HG03565 (cell line): ENCODE data around the gene EVL.

Experiments
- ATAC-seq: cut with Tn5 transposase; IDR thresholded peaks from one replicate; pipeline ENCODE4 v1.9.1; 2021; ENCODE audit warnings: mild to moderate bottlenecking, moderate library complexity; ENCODE audit not compliant: unreplicated experiment

The EVL gene

DNA sequence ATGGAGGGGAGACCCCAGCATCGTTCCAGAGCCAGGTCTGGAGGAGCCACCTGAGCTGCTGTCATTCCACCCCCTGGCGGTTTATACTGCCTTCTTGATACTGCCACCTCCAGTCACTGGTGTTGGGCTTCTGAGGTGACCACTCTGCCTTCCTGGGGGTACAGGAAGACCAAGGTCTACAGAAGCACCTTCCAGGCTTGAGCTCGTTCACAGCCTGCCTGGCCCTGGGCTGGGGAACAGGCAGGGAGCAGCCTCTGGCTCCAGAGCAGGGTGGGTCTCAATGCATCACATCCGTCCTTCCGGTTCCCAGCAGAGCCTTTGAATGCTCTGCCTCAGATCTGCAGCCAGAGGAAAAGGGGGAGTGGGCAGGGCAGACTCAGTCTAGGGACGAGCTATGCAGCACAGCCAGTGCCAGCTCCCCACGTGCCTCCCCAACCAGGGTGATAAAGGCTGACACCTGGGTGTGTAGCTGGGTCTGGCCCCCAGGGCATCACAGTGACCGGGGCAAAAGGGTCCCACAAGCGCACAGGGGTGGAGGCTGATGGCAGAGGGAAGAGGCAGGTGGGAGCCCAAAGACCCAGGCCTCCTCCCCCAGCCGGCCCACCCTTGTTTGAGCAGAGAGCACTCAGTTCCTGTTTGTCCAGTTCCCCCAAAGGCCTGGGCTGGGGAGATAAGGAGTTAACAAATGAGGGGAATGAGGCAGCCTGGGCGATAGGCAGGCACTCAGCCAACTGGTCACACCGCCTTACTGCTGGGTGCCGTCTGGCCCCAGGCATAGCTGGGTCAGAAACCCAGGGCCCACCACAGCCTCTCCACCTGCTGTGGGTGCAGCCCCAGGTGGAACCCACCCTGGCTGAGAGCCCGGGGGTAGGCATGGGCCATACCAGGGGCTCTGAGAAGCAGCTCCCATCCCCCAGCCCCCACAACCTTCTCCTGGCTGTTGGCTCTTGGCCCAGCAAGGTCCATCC, 77.1 kb downstream of the EVL start:
- no peak for ATAC-seq

DNA sequence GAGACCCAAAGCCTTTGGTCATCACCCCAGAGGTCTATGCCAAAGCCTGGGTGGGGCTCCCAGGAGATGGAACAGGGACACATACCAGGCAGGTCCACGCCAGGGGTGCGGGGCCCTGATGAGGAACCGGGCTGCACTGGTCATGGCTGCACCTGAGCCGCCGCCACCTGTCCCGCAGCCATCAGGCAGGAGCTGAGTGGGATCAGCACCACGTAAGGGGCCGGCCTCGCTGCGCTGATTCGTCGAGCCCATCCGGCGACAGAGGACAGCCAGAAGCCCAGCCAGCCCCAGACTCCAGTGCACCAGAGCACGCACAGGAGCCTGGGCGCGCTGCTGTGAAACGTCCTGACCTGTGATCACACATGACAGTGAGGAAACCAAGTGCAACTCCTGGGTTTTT, 78.3 kb downstream of the EVL start:
- ATAC-seq = no peak

DNA sequence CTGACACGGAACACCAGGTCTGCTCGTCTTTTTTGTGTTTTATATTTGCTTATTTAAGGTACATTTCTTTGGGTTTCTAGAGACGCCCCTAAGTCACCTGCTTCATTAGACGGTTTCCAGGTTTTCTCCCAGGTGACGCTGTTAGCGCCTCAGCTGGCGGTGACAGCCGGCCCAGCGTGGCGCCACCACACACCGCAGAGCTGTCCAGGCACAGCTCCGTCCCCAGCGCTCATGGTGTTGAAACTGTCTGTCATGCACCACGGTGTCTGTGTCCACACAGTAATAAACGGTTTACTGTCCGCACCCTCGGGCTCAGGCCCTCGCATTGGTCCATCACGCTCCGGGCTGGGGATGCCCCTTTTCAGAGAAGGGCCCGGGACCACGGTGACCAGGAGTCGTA, 78.7 kb downstream of the EVL start:
- ATAC-seq = no peak

- no peak for ATAC-seq
Measured at GRCh38 chr14:100144645-100144995, 79.4 kb downstream of the EVL start.

- ATAC-seq = no peak
Measured at GRCh38 chr14:100144996-100145646, 79.9 kb downstream of the EVL start.

DNA sequence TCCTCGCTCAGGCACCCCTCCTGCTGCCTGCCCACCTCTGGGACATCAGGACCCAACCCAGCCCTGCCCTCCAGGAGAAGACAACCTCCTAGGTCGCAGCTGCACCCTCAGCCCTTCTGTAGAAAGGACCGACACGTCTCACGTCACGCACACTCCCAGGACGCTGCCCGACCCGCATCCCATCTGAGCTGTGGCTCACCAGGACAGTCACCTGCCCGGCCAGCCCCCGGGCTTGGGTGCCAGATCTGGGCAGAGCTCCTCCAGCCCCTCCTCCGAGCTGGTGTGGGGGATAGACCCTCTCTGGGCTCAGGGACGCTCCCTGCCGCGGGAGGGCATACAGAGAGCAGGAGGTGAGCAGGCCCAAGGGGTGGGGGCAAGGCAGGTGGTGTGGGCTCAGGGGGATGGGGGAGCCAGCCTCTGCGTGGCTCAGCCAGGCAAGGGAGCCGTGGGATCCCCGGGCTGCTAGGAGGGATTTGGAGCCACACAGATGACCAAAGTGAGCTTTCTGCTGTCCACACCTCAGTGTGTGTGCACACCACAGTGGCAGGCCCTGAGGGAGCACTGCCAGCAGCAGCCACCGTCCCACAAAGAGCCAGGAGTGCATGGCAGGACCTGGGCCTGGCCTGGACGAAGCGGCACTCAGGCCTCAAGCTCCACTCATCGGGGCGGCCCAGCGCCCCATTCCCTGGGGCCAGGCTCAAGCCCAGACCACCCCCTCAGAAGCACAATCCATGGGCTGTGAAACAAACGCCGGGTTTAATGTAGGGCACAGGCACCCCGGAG, 80.7 kb downstream of the EVL start:
- no peak for ATAC-seq

- no peak for ATAC-seq
Measured at GRCh38 chr14:100146531-100147091, 81.4 kb downstream of the EVL start.

GRCh38 chr14:100147181-100147631, 82.0 kb downstream of the EVL start:
- no peak for ATAC-seq

GRCh38 chr14:100147691-100148464, 82.7 kb downstream of the EVL start:
- no peak for ATAC-seq

- ATAC-seq = no peak
Measured at GRCh38 chr14:100148837-100149731, 83.9 kb downstream of the EVL start.

DNA sequence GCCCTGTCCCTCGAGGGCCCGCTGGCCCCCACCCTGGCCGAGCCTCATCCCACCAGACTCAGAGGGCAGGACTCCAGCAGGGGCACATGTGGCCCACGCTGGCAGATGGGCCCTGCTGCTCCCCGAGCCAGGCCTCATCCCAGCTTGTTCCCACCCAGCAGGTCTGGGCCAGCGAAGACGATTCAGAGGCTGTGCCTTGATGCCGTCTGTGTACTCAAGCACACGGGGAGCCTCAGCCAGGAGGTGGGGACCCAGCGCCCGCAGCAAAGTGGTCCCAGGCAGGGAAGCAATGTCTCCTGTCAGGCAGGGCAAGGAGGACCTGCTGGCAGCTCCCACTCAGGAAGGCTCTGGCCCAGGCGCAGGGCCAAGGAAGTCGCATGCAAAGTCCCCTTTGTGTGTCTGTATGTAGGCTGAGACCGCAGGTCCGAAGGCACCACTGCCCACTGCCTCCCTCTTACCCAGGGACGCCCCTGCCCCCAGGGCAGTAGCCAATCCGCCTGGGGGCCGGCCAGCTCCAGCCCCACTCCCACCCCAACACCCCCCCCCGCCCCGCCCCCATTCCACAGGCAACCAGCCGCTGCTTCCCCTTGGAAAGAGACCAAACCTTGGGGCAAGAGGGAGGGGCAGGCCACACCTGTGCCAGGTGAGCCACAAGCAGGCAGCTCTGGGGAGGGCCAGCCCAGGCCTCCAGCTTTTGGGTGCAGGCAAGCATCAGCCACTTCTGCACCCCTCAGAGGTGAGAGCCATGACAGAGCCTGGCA, 84.8 kb downstream of the EVL start:
- no peak for ATAC-seq

- no peak for ATAC-seq
Measured at GRCh38 chr14:100150932-100151587, 85.8 kb downstream of the EVL start.

DNA sequence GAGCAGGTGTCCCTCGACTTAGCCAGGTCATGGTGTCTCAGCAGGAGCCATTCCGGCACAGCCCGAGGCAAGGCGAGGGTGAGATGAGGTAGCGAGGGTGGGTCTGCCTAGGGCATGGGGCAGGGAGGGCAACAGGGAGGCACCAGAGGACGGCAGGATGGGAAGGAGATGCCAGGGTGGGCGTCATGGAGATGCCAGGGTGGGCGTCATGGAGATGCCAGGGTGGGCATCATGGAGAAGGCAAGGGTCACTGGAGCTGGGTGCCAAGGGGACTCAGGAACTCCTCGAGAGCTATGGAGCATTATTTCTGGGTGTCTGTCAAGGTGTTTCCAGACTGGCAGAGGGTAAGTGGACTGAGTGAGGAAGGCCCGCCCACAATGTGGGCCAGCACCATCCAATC, 86.9 kb downstream of the EVL start:
- ATAC-seq = no peak

- ATAC-seq = no peak
Measured at GRCh38 chr14:100153560-100153959, 88.3 kb downstream of the EVL start.

DNA sequence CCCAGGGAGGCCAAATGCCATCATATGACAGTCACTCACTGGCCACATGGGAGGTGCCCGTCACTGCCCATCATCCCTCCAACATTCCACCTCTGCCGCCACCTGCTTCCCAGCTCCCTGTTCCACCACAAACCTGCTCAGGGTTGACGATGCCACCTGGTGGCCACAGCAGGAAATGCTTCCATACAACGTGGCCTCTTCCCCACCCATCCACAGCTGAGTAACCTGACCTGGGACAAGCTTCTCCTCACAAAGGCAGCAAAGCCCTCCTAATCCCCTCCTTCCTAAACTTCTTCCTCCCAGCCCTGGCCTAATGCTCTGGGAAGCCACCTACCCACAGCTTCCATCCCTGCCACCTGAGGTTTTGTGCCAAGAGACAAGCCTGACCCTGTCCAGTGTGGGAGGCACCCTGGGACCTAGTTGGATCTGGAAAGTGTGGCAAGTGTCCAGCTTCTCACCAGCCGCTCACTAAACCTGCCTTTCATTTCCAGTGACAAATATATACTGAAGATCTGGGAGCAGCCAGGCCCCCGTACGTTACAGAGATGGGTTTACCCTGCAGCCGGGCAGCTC, 89.9 kb downstream of the EVL start:
- ATAC-seq = no peak

- no peak for ATAC-seq
Measured at GRCh38 chr14:100155756-100156616, 90.8 kb downstream of the EVL start.

DNA sequence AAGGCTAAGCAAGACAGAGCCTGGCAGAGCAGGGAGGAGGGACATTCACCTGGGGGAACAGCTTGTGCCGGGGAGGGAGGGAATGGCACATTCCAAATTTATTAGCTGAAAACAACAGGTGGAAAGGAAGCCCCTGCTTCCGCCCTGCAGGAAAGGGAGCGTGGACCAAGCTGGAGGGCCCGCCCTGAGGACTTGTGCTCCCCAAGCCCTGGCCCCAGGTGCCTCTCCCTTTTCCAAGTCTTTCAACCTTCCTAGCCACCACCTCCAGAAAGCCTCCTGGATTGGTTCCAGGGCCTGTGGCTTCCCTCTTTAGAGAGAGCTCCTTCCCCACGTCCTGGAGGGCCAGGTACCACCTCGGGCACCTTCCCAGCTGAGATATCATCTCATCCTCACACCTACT, 91.6 kb downstream of the EVL start:
- ATAC-seq = no peak
